Mucosa of descending colon (tissue), 3 donors: Measurements from ENCODE around the gene ATP10B. TPM values are rescaled to one million over a fixed set of nuclear protein-coding genes. Genes with fewer than 3 reads are reported as not detected.

Experiments used
- ATAC-seq: fragments of 200-7000 bp; cut with Tn5 transposase; one replicate; pipeline ENCODE4 v1.9.1; 2020; ENCODE audit warnings: mild to moderate bottlenecking, moderate library complexity
- DNase-seq, 3 donors: peaks; one replicate each; pipeline ENCODE4 v3.0.0-alpha.2; 2020
- H3K36me3 ChIP-seq: fragments of 200-600 bp; one replicate; pipeline ENCODE4 v1.8.0; 2021; ENCODE audit warnings: low read depth, mild to moderate bottlenecking
- H3K4me1 ChIP-seq: fragments of 200-600 bp; one replicate; pipeline ENCODE4 v1.8.0; 2021; ENCODE audit warnings: low read depth, mild to moderate bottlenecking
- H3K4me3 ChIP-seq: fragments of 200-600 bp; one replicate; pipeline ENCODE4 v1.8.0; 2021; ENCODE audit warnings: mild to moderate bottlenecking
- H3K9me3 ChIP-seq: fragments of 200-600 bp; one replicate; pipeline ENCODE4 v1.8.0; 2021; ENCODE audit warnings: mild to moderate bottlenecking
- intact Hi-C, 2 donors: fragments of 100-400 bp; cut with DNase I in 1 of 2; cut with micrococcal nuclease in 1 of 2; formaldehyde crosslinking; loops; one replicate each; pipeline versions ENCODE4 v1.11.0 to v1.11.1; 2022; cut with DNase I, micrococcal nuclease
- total RNA-seq, 3 donors: library from RNA; stranded (reverse); fragmentation: NEBNext Ultra II Directional in 2 of 3; extraction: Animal tissue kit (Norgen Biotek cat#: 25700) in 2 of 3; gene quantifications; one replicate each; pipeline versions ENCODE4 v1.2.1 to v1.2.4, GENCODE V29; 2021 to 2023
- TF ChIP-seq, protein P1 (sequence below): fragments of 200-600 bp; IDR thresholded peaks from one replicate; pipeline ENCODE4 v1.8.0; 2022; ENCODE audit warnings: antibody characterized with exemption, mild to moderate bottlenecking
- donor health status: DM: no; HTN: no; CAD: no; lungs with moderate emphysema.
- donor health status: DM: no; HTN: no; CAD: no.
- donor health status: DM: no; HTN: yes; CAD: no.

The ATP10B gene
- total RNA-seq, 3 donors from 2014 or later: 112 to 265 (median 211) TPM

DNA sequence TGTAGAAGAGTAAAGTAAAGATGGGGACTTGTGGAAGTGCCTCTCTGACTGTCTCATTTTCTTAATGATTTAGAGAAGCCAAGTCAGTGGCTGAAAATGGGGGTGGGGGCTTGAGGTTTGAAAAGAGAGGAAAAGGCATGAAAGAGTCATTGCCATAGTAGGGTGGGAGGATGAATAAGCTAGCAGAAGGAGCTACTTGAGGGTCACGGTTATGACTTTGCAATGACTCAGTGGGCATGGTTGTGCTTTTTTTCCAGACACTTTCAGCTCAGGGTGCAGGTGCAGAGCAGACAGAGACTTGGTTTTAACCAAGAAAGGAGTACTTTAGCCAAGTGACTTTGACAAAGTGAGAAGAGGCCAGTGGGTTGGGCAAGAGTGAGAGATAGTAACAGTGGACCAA is 312.6 kb downstream of the ATP10B start:
- intact Hi-C loops: no loop called here
- ATAC-seq (no peak), DNase-seq (no peak)
- TF ChIP-seq, protein P1, sequence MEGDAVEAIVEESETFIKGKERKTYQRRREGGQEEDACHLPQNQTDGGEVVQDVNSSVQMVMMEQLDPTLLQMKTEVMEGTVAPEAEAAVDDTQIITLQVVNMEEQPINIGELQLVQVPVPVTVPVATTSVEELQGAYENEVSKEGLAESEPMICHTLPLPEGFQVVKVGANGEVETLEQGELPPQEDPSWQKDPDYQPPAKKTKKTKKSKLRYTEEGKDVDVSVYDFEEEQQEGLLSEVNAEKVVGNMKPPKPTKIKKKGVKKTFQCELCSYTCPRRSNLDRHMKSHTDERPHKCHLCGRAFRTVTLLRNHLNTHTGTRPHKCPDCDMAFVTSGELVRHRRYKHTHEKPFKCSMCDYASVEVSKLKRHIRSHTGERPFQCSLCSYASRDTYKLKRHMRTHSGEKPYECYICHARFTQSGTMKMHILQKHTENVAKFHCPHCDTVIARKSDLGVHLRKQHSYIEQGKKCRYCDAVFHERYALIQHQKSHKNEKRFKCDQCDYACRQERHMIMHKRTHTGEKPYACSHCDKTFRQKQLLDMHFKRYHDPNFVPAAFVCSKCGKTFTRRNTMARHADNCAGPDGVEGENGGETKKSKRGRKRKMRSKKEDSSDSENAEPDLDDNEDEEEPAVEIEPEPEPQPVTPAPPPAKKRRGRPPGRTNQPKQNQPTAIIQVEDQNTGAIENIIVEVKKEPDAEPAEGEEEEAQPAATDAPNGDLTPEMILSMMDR: no peak
- H3K9me3 ChIP-seq: no peaks in the 10 kb centered on the region
- no peak overlapping the region for H3K4me3 ChIP-seq
- H3K4me1 ChIP-seq: no peaks in the 10 kb centered on the region
- no peaks in the 10 kb centered on the region for H3K36me3 ChIP-seq

DNA sequence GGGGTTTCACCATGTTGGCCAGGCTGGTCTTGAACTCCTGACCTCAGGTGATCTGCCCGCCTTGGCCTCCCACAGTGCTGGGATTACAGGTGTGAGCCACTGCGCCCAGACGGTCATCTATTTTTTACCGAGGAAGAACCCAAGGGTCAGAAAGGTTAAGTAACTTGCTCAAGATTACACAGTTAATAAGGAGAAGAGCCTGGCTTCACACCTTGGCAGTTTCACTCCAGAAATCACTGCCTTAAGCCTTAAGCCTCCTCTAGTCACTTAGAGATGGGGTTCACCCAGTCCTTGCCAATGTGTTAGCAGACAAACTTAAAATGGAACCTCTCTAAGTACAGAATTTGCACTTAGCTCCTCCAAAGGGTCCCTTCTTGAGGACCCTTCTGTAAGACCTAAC is 314.1 kb downstream of the ATP10B start:
- no peaks in the 10 kb centered on the region for H3K4me1 ChIP-seq
- no peak for DNase-seq
- intact Hi-C loops: no loop called here
- no peak for ATAC-seq
- H3K4me3 ChIP-seq: no peak overlapping the region
- no peaks in the 10 kb centered on the region for H3K9me3 ChIP-seq
- no peaks in the 10 kb centered on the region for H3K36me3 ChIP-seq
- TF ChIP-seq, protein P1: no peak

DNA sequence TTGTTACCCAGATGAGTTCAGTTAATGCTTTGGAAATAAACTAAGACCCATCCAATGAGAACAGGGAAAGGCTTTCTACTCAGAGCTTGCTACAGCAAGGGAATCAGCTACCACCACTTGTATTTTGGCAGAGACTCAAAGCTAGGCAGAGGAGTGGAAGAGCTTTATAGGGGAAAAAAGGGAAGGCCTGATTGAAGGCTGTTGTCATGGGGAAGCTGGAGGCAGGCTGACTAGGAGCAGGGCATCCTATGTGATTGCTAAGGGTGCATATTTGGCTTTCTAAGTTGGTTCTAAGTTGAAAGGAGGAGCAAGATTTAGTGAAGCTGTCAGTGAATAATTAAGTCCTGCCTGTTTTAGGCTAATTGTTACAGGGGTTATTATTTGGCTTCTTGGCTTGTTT is 314.9 kb downstream of the ATP10B start:
- Histone ChIP-seq H3K9me3 (no peaks in the 10 kb centered on the region), H3K36me3 (no peaks in the 10 kb centered on the region), H3K4me3 (no peak overlapping the region), H3K4me1 (no peaks in the 10 kb centered on the region)
- no peak for DNase-seq
- ATAC-seq: no peak
- TF ChIP-seq, protein P1: no peak
- intact Hi-C loops: no loop called here

DNA sequence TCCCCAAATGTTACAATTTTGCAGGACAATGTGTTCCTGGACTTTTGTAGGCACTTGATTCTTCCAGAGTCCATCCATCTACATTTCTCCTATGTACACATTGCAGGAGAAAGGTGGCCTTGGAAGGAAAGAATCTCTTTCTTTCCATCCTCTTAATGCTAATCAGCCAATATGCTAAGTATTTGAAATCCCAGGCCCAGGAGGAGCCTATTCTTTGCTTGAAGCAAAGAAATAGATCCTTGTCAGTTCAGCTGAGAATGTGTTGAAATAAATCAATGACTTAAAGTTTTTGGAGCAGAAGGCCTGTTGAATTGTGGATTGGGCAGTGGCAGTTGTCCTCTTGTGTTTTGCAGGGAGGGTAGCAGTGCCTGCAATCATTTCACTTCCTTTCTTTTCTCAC is 317.1 kb downstream of the ATP10B start:
- no peaks in the 10 kb centered on the region for H3K4me1 ChIP-seq
- DNase-seq: no peak
- intact Hi-C loops: no loop called here
- no peaks in the 10 kb centered on the region for H3K9me3 ChIP-seq
- H3K4me3 ChIP-seq: no peak overlapping the region
- TF ChIP-seq, protein P1: no peak
- ATAC-seq: no peak
- H3K36me3 ChIP-seq: no peaks in the 10 kb centered on the region

DNA sequence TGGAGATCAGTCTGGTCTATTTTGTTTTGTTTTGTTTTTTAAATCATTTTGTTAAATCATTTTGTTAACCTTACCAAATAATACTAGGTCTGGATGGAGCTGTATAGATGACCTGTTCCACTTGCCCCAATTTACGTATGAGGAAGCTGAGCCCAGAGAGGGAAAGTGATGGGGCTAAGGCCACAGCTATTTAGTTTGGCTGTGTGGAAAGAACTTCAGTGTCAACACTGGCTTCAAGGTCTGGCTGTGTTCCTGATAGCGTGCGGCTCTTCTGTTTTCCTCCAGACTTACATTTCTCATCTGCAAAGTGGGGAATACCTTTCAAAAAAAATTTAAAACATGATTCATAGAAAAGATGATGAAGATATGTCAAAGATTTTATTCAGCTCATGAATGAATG is 317.9 kb downstream of the ATP10B start:
- intact Hi-C loops: no loop called here
- Histone ChIP-seq H3K4me3 (no peak overlapping the region), H3K9me3 (no peaks in the 10 kb centered on the region), H3K4me1 (no peaks in the 10 kb centered on the region), H3K36me3 (no peaks in the 10 kb centered on the region)
- DNase-seq (no peak), ATAC-seq (no peak)
- TF ChIP-seq, protein P1: no peak

DNA sequence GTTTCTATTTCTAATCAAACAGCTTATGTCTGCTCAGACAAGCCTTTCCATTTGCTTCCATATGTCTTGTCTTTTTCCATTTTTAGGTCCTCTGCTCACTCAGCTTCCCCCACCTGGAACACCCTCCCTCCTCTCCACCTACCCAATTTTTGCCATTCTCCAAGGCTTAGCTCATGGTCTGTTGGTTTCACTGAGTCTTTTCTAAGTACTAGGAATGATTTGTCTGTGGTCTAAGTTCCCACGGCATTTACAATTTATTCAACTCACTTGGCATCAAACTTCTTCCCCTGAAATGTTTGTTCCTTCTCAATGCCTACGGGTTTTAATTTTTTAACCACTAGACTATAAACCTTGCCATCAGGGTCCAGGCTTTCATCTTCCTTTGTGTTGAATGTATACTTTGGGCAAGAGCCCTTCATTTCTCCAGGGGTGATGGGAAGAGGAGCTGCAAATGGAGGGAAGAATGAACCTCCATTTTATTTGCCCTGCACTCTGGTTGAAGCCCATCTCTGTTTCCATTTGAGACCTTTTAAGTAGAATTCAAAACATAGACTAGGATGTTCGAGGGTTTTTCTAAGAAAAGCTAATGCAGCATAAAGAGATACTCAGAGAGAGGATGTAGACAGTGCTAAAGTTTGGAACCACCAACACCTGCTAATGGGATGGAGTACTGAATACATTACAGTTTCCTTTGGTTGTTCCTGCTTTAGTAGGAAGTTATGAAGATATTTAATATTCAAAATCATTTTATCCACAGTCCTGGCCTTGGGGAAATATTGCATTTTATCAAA is 326.3 kb downstream of the ATP10B start:
- Histone ChIP-seq H3K4me3 (no peak overlapping the region), H3K9me3 (no peaks in the 10 kb centered on the region), H3K4me1 (no peaks in the 10 kb centered on the region), H3K36me3 (no peaks in the 10 kb centered on the region)
- intact Hi-C loops: no loop called here
- TF ChIP-seq, protein P1: no peak
- ATAC-seq (no peak), DNase-seq (no peak)
